VCaP (cell line): ENCODE measurements around the gene SESN2.
A peak's percentile ranks its signal among the peaks of the same experiment; 100 is the strongest.

Source experiments
- H3K27ac ChIP-seq: fragments of 450-650 bp; 2 replicates; pipeline ENCODE4 v1.5.1; 2017
- TF ChIP-seq, protein P1 (sequence below): fragments of 450-650 bp; conservative IDR thresholded peaks from 2 replicates; pipeline ENCODE4 v1.5.1; 2017; ENCODE audit warnings: mild to moderate bottlenecking, moderate library complexity

The SESN2 gene

DNA sequence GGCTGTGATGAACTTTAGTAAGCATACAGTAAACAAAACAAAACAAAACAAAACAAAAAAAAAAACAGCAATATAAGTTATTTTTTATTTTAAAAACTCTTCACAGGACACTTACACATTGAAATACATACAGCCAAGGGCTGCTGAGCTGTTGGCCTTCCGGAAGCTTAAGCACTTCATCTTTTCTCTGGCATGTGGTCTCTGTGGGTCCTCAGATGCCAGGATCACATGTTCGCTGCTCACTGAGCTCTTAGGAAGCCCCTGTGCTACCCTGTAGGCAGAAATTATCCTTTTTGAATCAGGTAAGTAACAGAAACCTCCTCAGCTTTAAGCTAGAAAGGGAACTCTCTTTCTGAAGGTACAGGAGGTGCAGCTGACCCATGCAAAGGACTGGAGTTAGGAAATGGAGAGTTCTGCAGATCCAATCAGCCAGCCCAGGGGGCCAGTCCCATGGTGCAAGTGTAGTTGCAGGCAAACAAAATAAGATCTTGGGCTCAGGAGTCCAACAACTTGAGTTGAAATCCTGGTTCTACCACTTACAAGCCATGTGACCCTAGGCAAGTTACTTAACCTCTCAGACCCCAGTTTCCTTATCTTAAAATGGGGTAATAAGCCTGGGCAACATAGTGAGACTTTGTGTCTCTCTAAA, 47.1 kb downstream of the SESN2 start:
- H3K27ac ChIP-seq = no peak overlapping the region
- TF ChIP-seq, protein P1, sequence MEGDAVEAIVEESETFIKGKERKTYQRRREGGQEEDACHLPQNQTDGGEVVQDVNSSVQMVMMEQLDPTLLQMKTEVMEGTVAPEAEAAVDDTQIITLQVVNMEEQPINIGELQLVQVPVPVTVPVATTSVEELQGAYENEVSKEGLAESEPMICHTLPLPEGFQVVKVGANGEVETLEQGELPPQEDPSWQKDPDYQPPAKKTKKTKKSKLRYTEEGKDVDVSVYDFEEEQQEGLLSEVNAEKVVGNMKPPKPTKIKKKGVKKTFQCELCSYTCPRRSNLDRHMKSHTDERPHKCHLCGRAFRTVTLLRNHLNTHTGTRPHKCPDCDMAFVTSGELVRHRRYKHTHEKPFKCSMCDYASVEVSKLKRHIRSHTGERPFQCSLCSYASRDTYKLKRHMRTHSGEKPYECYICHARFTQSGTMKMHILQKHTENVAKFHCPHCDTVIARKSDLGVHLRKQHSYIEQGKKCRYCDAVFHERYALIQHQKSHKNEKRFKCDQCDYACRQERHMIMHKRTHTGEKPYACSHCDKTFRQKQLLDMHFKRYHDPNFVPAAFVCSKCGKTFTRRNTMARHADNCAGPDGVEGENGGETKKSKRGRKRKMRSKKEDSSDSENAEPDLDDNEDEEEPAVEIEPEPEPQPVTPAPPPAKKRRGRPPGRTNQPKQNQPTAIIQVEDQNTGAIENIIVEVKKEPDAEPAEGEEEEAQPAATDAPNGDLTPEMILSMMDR = no peak

- H3K27ac ChIP-seq = no peak overlapping the region
- TF ChIP-seq, protein P1 = no peak
Measured at GRCh38 chr1:28308750-28309149, 49.4 kb downstream of the SESN2 start.

- H3K27ac ChIP-seq = no peak overlapping the region
- TF ChIP-seq, protein P1 = no peak
Measured at GRCh38 chr1:28309702-28310101, 50.4 kb downstream of the SESN2 start.

GRCh38 chr1:28313702-28314546, 54.6 kb downstream of the SESN2 start:
- TF ChIP-seq, protein P1 = no peak
- no peak overlapping the region for H3K27ac ChIP-seq

GRCh38 chr1:28314547-28314941, 55.2 kb downstream of the SESN2 start:
- TF ChIP-seq, protein P1 = no peak
- H3K27ac ChIP-seq = no peak overlapping the region

DNA sequence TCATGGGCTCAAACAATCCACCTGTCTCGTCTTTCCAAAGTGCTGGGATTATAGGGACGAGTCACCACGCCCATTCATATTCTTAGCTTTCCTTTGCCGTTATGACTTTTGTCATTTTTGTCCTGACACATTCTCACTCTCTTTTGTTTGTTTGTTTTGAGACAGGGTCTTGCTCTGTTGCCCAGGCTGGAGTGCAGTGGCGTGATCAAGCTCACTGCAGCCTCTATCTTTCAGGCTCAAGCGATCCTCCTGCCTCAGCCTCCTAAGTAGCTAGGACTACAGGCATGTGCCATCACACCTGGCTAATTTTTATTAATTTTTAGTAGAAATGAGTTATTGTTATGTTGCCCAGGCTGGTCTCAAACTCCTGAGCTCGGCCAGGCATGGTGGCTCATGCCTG, 57.7 kb downstream of the SESN2 start:
- TF ChIP-seq, protein P1 = no peak
- no peak overlapping the region for H3K27ac ChIP-seq

- TF ChIP-seq, protein P1 = no peak
- peak overlapping the region; percentile 54 for H3K27ac ChIP-seq
Measured at GRCh38 chr1:28322194-28322593, 62.9 kb downstream of the SESN2 start.
